EL (cell line): ENCODE data around the gene GALNT17.
"Not testable (repeated sequence)": the region's sequence is repeated elsewhere in the genome, so short reads cannot be mapped to it uniquely, and the experiment has no call there.

Source experiments
- DNase-seq: peaks from one replicate; pipeline ENCODE4 v3.0.0-alpha.2; 2016

The GALNT17 gene

GRCh38 chr7:71584256-71584655, 452.3 kb downstream of the GALNT17 start:
- no peak for DNase-seq

GRCh38 chr7:71591876-71592275, 459.9 kb downstream of the GALNT17 start:
- DNase-seq = no peak

- not testable (repeated sequence) for DNase-seq
Measured at GRCh38 chr7:71592388-71592787, 460.4 kb downstream of the GALNT17 start.

GRCh38 chr7:71594736-71595135, 462.8 kb downstream of the GALNT17 start:
- no peak for DNase-seq

- no peak for DNase-seq
Measured at GRCh38 chr7:71595176-71595575, 463.2 kb downstream of the GALNT17 start.

- no peak for DNase-seq
Measured at GRCh38 chr7:71598553-71598952, 466.6 kb downstream of the GALNT17 start.

GRCh38 chr7:71601851-71602250, 469.9 kb downstream of the GALNT17 start:
- no peak for DNase-seq

GRCh38 chr7:71604818-71605414, 473.0 kb downstream of the GALNT17 start:
- no peak for DNase-seq

GRCh38 chr7:71611986-71612385, 480.0 kb downstream of the GALNT17 start:
- DNase-seq = no peak

GRCh38 chr7:71612911-71613310, 481.0 kb downstream of the GALNT17 start:
- no peak for DNase-seq

- no peak for DNase-seq
Measured at GRCh38 chr7:71613313-71613712, 481.4 kb downstream of the GALNT17 start.

GRCh38 chr7:71615017-71615416, 483.1 kb downstream of the GALNT17 start:
- DNase-seq = no peak

GRCh38 chr7:71616217-71616616, 484.3 kb downstream of the GALNT17 start:
- no peak for DNase-seq

- DNase-seq = no peak
Measured at GRCh38 chr7:71618278-71618677, 486.3 kb downstream of the GALNT17 start.

GRCh38 chr7:71625545-71625944, 493.6 kb downstream of the GALNT17 start:
- DNase-seq = no peak

- no peak for DNase-seq
Measured at GRCh38 chr7:71626206-71626605, 494.3 kb downstream of the GALNT17 start.

- DNase-seq = no peak
Measured at GRCh38 chr7:71627651-71628050, 495.7 kb downstream of the GALNT17 start.

- no peak for DNase-seq
Measured at GRCh38 chr7:71630516-71630915, 498.6 kb downstream of the GALNT17 start.

GRCh38 chr7:71633551-71634008, 501.6 kb downstream of the GALNT17 start:
- no peak for DNase-seq

GRCh38 chr7:71635849-71636248, 503.9 kb downstream of the GALNT17 start:
- not testable (repeated sequence) for DNase-seq

- DNase-seq = no peak
Measured at GRCh38 chr7:71636329-71636728, 504.4 kb downstream of the GALNT17 start.

GRCh38 chr7:71637578-71637977, 505.6 kb downstream of the GALNT17 start:
- no peak for DNase-seq

- DNase-seq = no peak
Measured at GRCh38 chr7:71638108-71638507, 506.2 kb downstream of the GALNT17 start.

GRCh38 chr7:71639382-71640085, 507.6 kb downstream of the GALNT17 start:
- DNase-seq = no peak

- not testable (repeated sequence) for DNase-seq
Measured at GRCh38 chr7:71643031-71643430, 511.1 kb downstream of the GALNT17 start.
